Neural cell (in vitro differentiated cells): ENCODE data around the gene ZDHHC14.

Experiments used
- EZH2 ChIP-seq: fragments of 200-600, 300-800 bp; shearing (Covaris generic), sonication (generic); IDR thresholded peaks from 2 replicates; pipeline ENCODE4 v1.6.1; 2014; ENCODE audit warnings: antibody characterized with exemption, low read length, borderline replicate concordance, mild to moderate bottlenecking; ENCODE audit not compliant: insufficient read depth, poor library complexity, severe bottlenecking
- TF ChIP-seq, protein P1 (sequence below): fragments of 450-650 bp; IDR thresholded peaks from 2 replicates; pipeline ENCODE4 v1.5.1; 2014; ENCODE audit warnings: antibody characterized with exemption, mild to moderate bottlenecking, moderate library complexity; ENCODE audit not compliant: poor library complexity, severe bottlenecking

DNA sequence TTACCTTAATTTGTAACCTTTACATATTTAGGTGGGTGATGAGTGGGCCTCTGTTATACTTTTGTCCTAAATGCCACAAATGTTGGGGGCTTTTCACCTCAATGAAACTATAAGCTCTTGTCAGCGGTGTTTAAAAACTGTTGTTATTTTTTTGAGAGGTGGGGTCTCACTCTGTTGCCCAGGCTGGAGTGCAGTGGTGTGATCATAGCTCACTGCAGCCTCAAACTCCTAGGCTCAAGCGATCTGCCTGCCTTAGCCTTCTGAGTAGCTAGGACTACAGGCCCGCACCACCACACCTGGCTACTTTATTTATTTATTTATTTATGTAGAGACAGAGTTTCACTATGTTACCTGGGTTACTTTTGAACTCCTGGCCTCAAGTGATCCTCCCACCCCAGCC lies 66.7 kb downstream of the ZDHHC14 start:
- TF ChIP-seq, protein P1, sequence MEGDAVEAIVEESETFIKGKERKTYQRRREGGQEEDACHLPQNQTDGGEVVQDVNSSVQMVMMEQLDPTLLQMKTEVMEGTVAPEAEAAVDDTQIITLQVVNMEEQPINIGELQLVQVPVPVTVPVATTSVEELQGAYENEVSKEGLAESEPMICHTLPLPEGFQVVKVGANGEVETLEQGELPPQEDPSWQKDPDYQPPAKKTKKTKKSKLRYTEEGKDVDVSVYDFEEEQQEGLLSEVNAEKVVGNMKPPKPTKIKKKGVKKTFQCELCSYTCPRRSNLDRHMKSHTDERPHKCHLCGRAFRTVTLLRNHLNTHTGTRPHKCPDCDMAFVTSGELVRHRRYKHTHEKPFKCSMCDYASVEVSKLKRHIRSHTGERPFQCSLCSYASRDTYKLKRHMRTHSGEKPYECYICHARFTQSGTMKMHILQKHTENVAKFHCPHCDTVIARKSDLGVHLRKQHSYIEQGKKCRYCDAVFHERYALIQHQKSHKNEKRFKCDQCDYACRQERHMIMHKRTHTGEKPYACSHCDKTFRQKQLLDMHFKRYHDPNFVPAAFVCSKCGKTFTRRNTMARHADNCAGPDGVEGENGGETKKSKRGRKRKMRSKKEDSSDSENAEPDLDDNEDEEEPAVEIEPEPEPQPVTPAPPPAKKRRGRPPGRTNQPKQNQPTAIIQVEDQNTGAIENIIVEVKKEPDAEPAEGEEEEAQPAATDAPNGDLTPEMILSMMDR = no peak
- TF ChIP-seq EZH2 = no peak
